GM10266 (cell line): Measurements from ENCODE around the gene PCSK9.

ENCODE experiments used
- DNase-seq: peaks from one replicate; pipeline ENCODE4 v3.0.0; 2012; ENCODE audit errors: extremely low spot score
- TF ChIP-seq, protein P1 (sequence below): IDR thresholded peaks from 2 replicates; pipeline ENCODE4 v1.5.1; 2012; ENCODE audit warnings: mild to moderate bottlenecking, low read depth; ENCODE audit not compliant: control insufficient read depth, insufficient read depth; ENCODE audit errors: missing control alignments

Gene PCSK9

DNA sequence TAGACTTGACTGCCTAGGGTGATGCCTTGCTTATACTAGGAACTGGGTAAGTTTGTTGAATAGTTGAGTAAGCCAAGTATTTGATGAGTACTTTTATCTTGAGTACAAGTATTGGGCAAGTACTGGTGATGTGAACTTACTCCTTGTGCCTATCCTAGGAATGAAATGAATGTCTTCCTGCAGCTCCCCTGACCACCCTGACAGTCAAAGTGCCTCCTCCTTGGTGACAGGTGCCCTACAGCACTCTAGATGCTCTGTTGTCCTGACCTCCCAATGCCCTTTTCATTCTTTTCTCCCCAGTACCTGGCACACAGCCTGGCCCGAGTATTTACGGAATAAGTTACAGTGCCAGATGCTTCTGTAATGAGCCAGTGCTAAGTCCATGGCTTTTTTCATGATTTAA lies 25.5 kb downstream of the PCSK9 start:
- TF ChIP-seq, protein P1, sequence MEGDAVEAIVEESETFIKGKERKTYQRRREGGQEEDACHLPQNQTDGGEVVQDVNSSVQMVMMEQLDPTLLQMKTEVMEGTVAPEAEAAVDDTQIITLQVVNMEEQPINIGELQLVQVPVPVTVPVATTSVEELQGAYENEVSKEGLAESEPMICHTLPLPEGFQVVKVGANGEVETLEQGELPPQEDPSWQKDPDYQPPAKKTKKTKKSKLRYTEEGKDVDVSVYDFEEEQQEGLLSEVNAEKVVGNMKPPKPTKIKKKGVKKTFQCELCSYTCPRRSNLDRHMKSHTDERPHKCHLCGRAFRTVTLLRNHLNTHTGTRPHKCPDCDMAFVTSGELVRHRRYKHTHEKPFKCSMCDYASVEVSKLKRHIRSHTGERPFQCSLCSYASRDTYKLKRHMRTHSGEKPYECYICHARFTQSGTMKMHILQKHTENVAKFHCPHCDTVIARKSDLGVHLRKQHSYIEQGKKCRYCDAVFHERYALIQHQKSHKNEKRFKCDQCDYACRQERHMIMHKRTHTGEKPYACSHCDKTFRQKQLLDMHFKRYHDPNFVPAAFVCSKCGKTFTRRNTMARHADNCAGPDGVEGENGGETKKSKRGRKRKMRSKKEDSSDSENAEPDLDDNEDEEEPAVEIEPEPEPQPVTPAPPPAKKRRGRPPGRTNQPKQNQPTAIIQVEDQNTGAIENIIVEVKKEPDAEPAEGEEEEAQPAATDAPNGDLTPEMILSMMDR = no peak
- DNase-seq = no peak

DNA sequence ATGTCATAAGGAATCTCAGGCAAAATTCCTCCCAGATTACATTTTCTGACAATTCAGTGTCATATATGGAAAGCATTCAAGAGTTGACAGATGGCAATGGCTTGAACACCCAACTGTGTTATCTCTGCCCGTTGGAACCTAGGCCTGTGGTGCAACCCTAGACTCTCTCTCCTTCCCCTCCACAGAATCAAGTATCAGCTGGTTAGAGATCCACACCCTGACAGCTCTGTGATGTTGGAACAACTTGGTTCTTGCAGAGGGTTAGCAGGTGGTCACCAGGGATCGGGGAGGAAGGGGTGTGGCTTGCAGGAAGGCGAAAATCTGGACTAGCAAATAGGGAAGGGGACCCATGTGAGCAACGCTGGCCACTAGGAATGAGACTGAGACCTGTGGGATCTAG lies 26.3 kb downstream of the PCSK9 start:
- TF ChIP-seq, protein P1 = no peak
- DNase-seq = no peak

DNA sequence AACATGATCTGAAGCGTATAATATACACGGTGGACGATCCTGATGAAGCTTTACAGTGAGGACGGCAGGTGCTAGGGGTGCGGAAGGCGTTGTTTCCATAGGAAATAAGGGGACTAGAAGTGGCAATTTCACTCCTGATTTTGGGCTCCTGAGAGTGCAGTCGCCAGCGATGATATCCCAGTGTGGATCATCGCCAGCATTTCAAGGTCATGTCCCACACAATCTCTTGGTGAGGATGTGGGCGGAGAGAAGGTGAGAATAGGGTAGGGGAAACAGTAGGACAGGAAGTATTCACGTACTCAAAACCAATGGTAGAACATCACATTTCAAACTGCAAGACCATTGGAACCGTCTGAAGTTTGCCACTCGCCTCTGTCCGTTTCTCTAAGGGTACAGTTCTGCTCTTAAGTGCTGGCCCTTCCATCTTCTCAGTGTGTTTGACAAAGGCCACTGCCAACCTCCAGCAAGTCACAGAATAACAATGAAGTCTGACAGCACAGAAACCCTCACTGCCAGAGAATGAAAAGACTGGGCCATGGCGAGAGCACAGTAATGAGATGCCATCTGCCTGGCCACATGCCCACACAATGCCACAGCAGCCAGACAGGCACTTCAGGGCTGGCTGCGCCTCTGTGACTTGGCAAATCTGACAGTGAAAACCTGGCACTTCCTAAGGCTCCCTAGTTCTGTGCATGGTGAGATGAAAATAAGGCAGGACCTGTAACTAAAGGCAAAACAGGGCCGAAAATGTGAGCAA lies 27.9 kb downstream of the PCSK9 start:
- no peak for DNase-seq
- TF ChIP-seq, protein P1 = no peak

DNA sequence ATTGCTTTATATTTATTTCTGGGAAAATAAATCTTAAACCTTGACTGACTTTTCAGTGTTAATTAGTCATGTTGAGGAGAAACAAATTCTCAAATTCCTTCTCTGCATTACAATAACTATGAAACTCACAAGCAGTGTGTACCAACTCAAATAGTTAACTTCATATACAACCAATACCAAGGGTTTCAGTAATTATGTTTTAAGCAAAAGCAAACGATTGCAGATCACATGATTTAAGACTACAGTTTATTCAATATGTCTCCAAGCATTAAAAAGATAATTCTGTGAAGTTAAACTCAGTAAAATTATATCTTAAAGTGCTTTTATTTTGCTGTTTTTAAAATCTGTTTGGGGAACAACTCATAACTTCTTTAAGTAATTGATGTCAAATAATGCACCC lies 28.6 kb downstream of the PCSK9 start:
- TF ChIP-seq, protein P1 = no peak
- DNase-seq = no peak

DNA sequence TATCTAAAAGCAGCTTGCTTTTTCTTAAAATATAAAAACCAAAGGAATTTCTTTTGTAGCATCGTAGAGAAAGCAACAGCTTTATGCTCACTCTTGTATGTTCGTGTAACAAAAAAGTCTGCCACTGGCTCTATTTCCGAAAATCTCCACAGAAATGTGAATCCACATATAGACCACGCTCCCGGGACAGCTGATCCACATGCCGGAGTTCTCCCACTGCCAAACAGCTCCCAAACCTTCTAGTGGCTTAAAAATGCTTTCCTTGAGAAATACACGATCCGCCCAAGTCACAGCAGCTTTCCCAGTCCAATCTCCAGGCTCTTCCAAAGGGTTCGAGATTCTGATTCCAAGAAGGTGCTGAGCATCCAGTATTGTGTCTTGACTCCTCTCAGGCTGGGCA lies 29.3 kb downstream of the PCSK9 start:
- DNase-seq = no peak
- TF ChIP-seq, protein P1 = no peak

DNA sequence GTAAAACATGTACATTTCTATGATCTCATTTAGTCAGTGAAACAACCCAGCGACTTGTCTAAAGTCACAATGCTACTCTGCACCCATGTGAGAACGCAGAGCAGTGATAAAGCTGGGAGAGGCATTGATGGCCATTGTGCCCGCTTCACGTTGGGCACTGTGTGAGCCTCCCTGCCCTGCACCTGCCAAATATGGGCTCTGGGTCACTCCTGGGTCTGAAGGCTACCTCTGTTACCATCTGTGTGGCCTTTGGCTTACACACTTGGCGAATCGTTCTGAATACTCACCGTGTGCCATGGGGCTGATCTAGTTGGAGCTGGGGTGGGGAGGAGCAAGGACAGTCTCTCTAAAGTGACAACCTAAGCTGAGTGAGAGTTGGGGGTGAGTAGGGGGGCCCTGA lies 29.9 kb downstream of the PCSK9 start:
- TF ChIP-seq, protein P1 = no peak
- DNase-seq = no peak

DNA sequence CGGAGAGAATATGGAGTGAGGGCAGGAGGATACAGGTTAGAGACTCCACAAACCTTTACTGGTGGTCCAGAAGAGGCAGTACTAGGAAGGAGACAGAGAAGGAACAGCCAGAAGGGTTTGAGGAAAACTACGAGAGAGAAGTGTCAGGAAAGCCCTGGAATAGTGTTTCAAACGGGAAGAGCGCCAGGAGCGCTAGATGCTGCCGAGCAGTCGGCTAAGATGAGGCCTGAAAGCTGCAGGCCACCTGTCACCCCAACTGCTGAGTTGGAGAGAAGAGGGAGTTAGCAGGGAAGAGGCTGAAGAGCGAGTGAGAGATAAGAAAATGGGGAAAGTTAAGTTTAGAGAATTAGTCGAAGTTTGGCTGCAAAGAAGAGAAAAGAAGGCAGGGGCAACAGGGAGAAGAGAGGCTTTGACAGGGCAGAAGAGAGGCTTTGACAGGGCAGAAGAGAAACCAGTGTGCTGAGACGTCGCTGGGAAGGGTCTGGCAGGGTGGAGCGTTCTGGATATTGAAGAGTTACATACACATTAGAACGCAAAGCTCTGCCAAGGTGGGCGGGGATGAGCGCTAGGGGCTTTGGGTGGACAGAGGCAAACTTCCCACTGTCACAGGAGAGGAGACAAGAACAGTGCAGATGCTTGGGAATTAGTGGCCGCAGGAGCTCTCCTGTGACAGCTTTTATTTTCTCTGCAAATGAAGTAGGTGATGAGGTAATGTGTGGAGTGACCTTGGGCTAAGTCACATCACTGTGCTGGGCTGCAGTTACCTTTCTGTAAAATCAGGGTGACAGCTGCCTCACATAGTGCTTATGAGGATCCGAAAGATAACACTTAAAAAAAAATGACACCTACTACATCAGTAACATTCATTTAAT lies 31.2 kb downstream of the PCSK9 start:
- no peak for DNase-seq
- TF ChIP-seq, protein P1 = no peak
